Measurements from ENCODE around the gene DHRS7B. TPM values are rescaled to one million over a fixed set of nuclear protein-coding genes. Genes with fewer than 3 reads are reported as not detected.

The DHRS7B gene
- total and polyA plus RNA-seq, 9 of the 15 experiments (the other 6 are each of a cell fraction or from before 2014, with no cell fraction given), result 8.0 to 30.7 (median 14.8) TPM

DNA sequence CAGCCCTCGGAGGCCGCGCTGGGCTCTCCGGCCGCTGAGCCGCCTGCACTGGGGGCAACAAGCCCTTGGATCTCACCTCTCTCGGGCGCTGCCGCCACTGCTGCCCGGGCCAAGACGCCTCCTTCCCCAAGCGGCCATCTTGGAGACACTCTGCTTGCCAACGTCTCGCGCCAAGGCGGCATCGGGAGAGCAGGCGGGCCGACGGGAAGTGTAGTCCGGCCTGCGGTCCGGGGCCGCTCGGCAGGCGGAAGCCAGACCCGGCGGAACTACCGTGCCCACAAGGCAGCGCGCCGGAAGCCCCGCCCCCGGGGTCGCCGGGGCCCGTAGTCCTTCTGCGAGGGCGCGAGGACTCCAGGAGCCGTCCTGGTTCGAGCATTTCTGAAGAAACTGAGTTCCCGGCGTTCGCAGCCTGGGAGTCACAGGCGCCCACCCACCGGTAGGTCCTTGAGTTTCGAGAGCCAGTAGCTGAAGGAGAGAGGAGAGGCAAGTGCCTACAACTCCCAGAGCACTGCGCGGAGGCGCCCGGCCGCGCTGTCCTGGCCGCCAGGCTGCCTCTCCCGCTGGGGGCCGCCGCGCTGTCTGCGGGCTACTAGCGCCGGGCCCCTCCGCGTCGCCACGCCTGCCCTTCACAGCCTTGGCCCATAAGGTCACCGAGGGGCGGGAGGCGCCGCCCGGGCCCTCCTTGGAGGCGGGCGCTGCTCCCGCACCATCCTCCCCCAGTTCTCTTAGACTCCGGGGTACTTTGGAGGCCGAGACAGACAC, 87.4 kb downstream of the DHRS7B start, which contains the start of gene TMEM11 (continued):
- TF ChIP-seq TAF9B (IDR thresholded peaks at IDR 0.05; ENCODE audit: partially characterized antibody), result peak; percentile 86
- no peak for TF ChIP-seq KDM2B (CRISPR knock-in tag; IDR thresholded peaks at IDR 0.05)
- TF ChIP-seq HMGN3 (IDR thresholded peaks at IDR 0.05; ENCODE audit: borderline replicate concordance, extremely low read depth, insufficient read length, low read depth, low read length), result no peak
- TF ChIP-seq TAF15 (IDR thresholded peaks at IDR 0.05; ENCODE audit: low read depth, low read length), result no peak
- no peak for TF ChIP-seq STAT5B (CRISPR knock-in tag; IDR thresholded peaks at IDR 0.05)
- peak; percentile 79; the same call in 1 of the 2 replicates for TF ChIP-seq SP1 (CRISPR knock-in tag; IDR thresholded peaks at IDR 0.05)
- no peak for TF ChIP-seq RNF2 (IDR thresholded peaks at IDR 0.05)
- TF ChIP-seq PHF20 (IDR thresholded peaks at IDR 0.05; ENCODE audit: partially characterized antibody), result no peak
- TF ChIP-seq, protein P1, sequence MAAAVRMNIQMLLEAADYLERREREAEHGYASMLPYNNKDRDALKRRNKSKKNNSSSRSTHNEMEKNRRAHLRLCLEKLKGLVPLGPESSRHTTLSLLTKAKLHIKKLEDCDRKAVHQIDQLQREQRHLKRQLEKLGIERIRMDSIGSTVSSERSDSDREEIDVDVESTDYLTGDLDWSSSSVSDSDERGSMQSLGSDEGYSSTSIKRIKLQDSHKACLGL (CRISPR knock-in tag; IDR thresholded peaks at IDR 0.05; ENCODE audit: borderline replicate concordance, poor library complexity, severe bottlenecking), result no peak
- TF ChIP-seq MBD2 (IDR thresholded peaks at IDR 0.05; ENCODE audit: borderline replicate concordance, low read depth), result peak; percentile 60
- no peak for TF ChIP-seq ZNF778 (CRISPR knock-in tag; IDR thresholded peaks at IDR 0.05)
- TF ChIP-seq ETV5 (CRISPR knock-in tag; IDR thresholded peaks at IDR 0.05; ENCODE audit: low read depth), result no peak
- TF ChIP-seq SMAD4 (CRISPR knock-in tag; conservative IDR thresholded peaks at IDR 0.05), result peak; percentile 87
- no peak for TF ChIP-seq HDAC1 (IDR thresholded peaks at IDR 0.05)
- TF ChIP-seq, protein P2, sequence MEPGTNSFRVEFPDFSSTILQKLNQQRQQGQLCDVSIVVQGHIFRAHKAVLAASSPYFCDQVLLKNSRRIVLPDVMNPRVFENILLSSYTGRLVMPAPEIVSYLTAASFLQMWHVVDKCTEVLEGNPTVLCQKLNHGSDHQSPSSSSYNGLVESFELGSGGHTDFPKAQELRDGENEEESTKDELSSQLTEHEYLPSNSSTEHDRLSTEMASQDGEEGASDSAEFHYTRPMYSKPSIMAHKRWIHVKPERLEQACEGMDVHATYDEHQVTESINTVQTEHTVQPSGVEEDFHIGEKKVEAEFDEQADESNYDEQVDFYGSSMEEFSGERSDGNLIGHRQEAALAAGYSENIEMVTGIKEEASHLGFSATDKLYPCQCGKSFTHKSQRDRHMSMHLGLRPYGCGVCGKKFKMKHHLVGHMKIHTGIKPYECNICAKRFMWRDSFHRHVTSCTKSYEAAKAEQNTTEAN (CRISPR knock-in tag; IDR thresholded peaks at IDR 0.05), result no peak
- TF ChIP-seq SREBF2 (CRISPR knock-in tag; IDR thresholded peaks at IDR 0.05), result no peak
- TF ChIP-seq DACH1 (IDR thresholded peaks at IDR 0.05; ENCODE audit: partially characterized antibody), result no peak
- peak; percentile 74 for TF ChIP-seq ZNF76 (CRISPR knock-in tag; IDR thresholded peaks at IDR 0.05; ENCODE audit: borderline replicate concordance)
- TF ChIP-seq RBM17 (IDR thresholded peaks at IDR 0.05; ENCODE audit: borderline replicate concordance, low read depth, low read length), result no peak
- TF ChIP-seq DIDO1 (tag; IDR thresholded peaks at IDR 0.05; ENCODE audit: low read depth), result no peak
- TF ChIP-seq CC2D1A (IDR thresholded peaks at IDR 0.05), result no peak
- TF ChIP-seq BACH1 (tag; IDR thresholded peaks at IDR 0.05), result peak; percentile 75; the same call in 1 of the 2 replicates
- no peak for TF ChIP-seq SLC30A9 (CRISPR knock-in tag; IDR thresholded peaks at IDR 0.05)
- TF ChIP-seq ZFX (CRISPR knock-in tag; IDR thresholded peaks at IDR 0.05), result peak; percentile 66; the same call in 1 of the 2 replicates
- TF ChIP-seq, protein P3, sequence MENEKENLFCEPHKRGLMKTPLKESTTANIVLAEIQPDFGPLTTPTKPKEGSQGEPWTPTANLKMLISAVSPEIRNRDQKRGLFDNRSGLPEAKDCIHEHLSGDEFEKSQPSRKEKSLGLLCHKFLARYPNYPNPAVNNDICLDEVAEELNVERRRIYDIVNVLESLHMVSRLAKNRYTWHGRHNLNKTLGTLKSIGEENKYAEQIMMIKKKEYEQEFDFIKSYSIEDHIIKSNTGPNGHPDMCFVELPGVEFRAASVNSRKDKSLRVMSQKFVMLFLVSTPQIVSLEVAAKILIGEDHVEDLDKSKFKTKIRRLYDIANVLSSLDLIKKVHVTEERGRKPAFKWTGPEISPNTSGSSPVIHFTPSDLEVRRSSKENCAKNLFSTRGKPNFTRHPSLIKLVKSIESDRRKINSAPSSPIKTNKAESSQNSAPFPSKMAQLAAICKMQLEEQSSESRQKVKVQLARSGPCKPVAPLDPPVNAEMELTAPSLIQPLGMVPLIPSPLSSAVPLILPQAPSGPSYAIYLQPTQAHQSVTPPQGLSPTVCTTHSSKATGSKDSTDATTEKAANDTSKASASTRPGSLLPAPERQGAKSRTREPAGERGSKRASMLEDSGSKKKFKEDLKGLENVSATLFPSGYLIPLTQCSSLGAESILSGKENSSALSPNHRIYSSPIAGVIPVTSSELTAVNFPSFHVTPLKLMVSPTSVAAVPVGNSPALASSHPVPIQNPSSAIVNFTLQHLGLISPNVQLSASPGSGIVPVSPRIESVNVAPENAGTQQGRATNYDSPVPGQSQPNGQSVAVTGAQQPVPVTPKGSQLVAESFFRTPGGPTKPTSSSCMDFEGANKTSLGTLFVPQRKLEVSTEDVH (IDR thresholded peaks at IDR 0.05; ENCODE audit: low read depth, partially characterized antibody), result peak; percentile 18
- TF ChIP-seq MAZ (CRISPR knock-in tag; conservative IDR thresholded peaks at IDR 0.05 in 1 of 2, IDR thresholded peaks at IDR 0.05 in 1 of 2), result peak; percentile 61 to 88
